ENCODE results near the gene CRIP2. TPM values are rescaled to one million over a fixed set of nuclear protein-coding genes. Genes with fewer than 3 reads are reported as not detected.

The CRIP2 gene
- polyA plus RNA-seq, 1 experiment = 19.5 TPM

DNA sequence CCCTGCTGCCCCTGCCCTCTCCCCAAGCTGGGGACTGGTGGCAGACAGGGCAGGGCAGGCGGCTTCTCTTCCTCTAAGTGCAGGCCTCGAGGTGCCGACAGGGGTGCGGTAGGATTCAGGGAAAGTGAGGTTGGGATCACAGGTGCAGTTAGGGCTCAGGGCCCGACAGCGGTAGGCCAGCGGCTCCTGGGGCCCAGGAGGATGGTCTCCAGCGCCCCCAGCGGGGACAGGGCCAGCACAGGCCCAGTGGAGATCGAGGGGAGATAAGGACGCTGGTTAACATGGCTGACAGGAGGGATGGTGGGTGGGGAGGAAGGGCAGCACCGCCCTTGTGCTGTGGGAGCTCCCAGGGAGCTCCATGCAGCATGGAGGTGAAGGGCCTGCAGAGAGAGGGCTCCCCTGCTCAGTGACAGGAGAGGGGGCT is 11.1 kb downstream of the CRIP2 start:
- POLR2A ChIA-PET = no interaction called here
- CTCF ChIA-PET = no interaction called here
- DNase-seq (ENCODE audit: low read depth) = no peak
- no peak overlapping the region for H3K4me3 ChIP-seq (ENCODE audit: low read depth, low read length)
- TF ChIP-seq, protein P1, sequence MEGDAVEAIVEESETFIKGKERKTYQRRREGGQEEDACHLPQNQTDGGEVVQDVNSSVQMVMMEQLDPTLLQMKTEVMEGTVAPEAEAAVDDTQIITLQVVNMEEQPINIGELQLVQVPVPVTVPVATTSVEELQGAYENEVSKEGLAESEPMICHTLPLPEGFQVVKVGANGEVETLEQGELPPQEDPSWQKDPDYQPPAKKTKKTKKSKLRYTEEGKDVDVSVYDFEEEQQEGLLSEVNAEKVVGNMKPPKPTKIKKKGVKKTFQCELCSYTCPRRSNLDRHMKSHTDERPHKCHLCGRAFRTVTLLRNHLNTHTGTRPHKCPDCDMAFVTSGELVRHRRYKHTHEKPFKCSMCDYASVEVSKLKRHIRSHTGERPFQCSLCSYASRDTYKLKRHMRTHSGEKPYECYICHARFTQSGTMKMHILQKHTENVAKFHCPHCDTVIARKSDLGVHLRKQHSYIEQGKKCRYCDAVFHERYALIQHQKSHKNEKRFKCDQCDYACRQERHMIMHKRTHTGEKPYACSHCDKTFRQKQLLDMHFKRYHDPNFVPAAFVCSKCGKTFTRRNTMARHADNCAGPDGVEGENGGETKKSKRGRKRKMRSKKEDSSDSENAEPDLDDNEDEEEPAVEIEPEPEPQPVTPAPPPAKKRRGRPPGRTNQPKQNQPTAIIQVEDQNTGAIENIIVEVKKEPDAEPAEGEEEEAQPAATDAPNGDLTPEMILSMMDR (IDR thresholded peaks at IDR 0.05; ENCODE audit: insufficient read depth, low read depth, low read length) = peak; percentile 21; the same call in 1 of the 2 replicates
- no peaks in the 10 kb centered on the region for H3K36me3 ChIP-seq (ENCODE audit: control insufficient read depth, insufficient read depth, low read length)
- peaks cover 6% of the 10 kb centered on the region; the same call in 1 of the 2 replicates for H3K27me3 ChIP-seq (ENCODE audit: control insufficient read depth, insufficient read depth, low read length)

DNA sequence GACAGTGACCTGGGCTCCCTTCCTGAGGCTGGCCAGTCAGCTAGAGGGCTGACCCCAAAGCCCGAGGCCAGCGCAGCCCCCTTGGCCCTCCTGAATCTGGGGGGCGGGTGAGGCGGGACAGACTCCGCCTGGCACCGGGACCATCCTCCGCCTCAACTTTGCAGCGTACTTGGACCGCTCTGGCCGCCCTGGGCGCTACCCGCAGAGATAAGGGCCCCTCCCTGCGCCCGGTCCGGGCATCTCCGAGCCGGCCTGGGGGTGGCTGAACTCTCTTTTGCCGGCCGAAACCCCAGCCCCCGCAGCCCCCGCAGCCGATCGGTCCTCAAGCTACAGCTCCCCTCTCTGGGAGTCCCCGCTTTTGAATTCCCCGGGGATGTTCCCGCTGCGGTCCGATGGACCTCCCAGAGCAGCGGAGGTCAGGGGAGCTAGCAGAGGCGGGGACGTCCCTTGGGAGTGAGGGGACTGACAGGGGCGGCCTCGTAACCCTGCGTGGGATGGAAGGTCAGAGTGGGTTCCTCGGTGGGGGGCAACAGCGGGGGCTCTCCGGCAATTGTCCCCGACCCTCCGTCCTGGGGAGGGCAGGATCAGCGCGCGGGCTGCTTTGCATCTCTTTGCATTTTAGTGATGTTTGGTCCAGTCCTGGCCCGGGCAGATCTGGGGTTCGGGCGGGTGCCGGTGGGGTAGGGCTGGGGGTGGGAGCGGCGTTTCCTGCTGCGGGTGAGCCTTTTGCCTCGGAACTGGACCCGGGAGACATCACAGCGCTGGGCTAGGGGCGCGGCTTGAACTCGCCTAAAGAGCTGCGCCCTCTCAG is 11.7 kb downstream of the CRIP2 start, which contains the start of gene CRIP1:
CRIP1 (plus strand) TSS at position 724 of the 811 bp plus-strand sequence. CDS start 374 bp downstream, outside the sequence.
- Histone ChIP-seq H3K27me3 (ENCODE audit: control insufficient read depth, insufficient read depth, low read length) (peaks cover 6% of the 10 kb centered on the region; the same call in 1 of the 2 replicates), H3K36me3 (ENCODE audit: control insufficient read depth, insufficient read depth, low read length) (no peaks in the 10 kb centered on the region), H3K4me3 (ENCODE audit: low read depth, low read length) (no peak within 1 kb of the TSS)
- POLR2A ChIA-PET = no interaction called here
- DNase-seq (ENCODE audit: low read depth) = no peak
- TF ChIP-seq, protein P1 (IDR thresholded peaks at IDR 0.05; ENCODE audit: insufficient read depth, low read depth, low read length) = no peak
- CTCF ChIA-PET = no interaction called here

GRCh38 chr14:105486974-105487448 is 12.4 kb downstream of the CRIP2 start:
- peaks cover 6% of the 10 kb centered on the region; the same call in 1 of the 2 replicates for H3K27me3 ChIP-seq (ENCODE audit: control insufficient read depth, insufficient read depth, low read length)
- no peak overlapping the region for H3K4me3 ChIP-seq (ENCODE audit: low read depth, low read length)
- ChIA-PET POLR2A (no interaction called here), CTCF (no interaction called here)
- no peak for DNase-seq (ENCODE audit: low read depth)
- TF ChIP-seq, protein P1 (IDR thresholded peaks at IDR 0.05; ENCODE audit: insufficient read depth, low read depth, low read length) = no peak
- no peaks in the 10 kb centered on the region for H3K36me3 ChIP-seq (ENCODE audit: control insufficient read depth, insufficient read depth, low read length)

DNA sequence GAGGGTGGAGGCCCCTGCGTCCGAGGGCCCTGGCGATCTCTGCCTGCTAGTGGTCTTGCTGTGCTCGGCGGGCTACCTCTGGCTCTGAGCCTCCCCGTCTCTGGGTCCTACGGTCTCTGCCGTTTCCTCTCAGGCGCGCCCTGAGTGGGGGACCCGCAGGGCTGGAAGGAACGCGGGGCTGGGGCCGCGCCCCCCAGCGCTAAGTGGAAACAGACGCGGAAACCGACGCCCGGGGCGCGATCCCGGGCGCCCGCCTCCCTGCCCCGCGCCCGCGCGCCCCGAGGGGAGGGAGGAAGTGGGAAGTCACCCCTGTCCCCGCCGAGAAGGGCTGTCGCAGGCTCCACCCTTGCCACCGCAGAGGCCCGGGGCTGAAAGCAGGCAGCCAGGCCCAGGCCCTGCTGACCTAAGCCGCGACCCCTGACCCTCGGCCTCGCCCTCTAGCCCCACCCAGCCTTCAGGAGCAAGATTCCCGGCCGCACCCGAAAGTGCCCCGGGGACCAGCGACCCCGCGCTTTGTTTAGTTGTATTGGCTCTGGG is 12.9 kb downstream of the CRIP2 start:
- TF ChIP-seq, protein P1 (IDR thresholded peaks at IDR 0.05; ENCODE audit: insufficient read depth, low read depth, low read length) = no peak
- Histone ChIP-seq H3K4me3 (ENCODE audit: low read depth, low read length) (no peak overlapping the region), H3K27me3 (ENCODE audit: control insufficient read depth, insufficient read depth, low read length) (peaks cover 6% of the 10 kb centered on the region; the same call in 1 of the 2 replicates), H3K36me3 (ENCODE audit: control insufficient read depth, insufficient read depth, low read length) (no peaks in the 10 kb centered on the region)
- ChIA-PET CTCF (no interaction called here), POLR2A (no interaction called here)
- no peak for DNase-seq (ENCODE audit: low read depth)
